AG08396 (cell line): ENCODE measurements around the gene SS18L1.

Experiments used
- DNase-seq: peaks from one replicate; pipeline ENCODE4 v3.0.0; 2012; ENCODE audit warnings: low spot score, mixed read lengths

SS18L1 gene

GRCh38 chr20:62195736-62196135, 52.2 kb downstream of the SS18L1 start:
- DNase-seq: no peak

DNA sequence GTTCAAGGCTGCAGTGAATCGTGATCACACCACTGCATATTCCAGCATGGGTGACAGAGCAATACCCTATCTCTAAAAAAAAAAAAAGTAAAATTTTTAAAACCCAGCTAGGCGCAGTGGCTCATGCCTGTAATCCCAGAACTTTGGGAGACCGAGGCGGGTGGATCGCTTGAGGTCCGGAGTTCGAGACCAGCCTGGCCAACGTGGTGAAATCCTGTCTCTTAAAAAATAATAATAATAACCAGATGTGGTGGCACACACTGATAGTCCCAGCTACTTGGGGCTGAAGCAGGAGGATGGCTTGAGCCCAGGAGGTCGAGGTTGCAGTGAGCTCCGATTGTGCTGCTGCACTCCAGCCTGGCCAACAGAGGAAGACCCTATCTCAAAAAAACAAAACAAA, 52.7 kb downstream of the SS18L1 start:
- no peak for DNase-seq

- DNase-seq: no peak
These were observed 53.7 kb downstream of the SS18L1 start for GRCh38 chr20:62197311-62197710.

DNA sequence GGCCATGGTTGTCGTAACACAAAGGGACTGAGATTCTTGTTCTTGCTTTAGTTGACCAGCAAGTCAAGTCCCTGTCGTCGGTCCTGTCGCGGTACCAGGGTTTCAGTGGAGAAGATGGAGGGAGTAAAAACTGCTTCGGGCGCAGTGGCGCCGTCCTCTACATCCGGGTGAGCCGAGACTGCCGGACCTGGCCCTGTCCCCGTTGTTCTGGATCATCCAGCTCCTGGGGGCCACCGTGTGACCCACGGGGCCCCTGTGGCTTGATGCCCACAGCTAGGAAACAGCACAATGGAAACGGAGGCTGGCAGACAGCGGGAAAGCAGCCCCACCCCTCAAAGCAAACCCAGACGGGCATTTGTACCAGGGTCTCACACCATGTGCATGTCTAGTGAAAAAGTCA, 54.2 kb downstream of the SS18L1 start:
- no peak for DNase-seq

DNA sequence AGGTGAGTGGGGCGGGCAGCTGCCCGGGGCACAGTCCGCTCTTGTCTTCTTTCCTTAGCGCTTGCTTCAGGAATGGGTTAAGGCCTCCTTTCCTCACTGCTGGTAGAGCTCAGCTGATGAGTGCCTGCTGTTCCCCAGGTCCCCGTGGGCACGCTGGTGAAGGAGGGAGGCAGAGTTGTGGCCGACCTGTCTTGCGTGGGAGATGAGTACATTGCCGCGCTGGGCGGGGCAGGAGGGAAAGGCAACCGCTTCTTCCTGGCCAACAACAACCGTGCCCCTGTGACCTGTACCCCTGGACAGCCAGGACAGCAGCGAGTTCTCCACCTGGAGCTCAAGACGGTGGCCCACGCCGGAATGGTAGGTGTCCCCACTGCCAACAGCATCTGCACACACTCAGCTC, 54.9 kb downstream of the SS18L1 start:
- no peak for DNase-seq

DNA sequence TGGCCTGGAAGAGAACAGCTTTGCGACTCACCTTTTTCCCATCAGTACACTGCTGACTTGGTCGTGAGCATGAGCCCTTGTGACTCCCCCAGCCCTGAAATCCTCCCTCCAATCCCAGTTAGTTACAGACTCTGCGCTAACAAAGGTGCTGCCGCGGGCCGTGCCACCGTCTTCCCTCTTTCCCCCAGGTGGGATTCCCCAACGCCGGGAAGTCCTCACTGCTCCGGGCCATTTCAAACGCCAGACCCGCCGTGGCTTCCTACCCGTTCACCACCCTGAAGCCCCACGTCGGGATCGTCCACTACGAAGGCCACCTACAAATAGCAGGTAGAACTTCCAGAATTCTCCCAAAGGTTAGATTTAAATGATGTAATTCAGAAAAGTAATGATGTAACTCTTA, 55.4 kb downstream of the SS18L1 start:
- DNase-seq: no peak

DNA sequence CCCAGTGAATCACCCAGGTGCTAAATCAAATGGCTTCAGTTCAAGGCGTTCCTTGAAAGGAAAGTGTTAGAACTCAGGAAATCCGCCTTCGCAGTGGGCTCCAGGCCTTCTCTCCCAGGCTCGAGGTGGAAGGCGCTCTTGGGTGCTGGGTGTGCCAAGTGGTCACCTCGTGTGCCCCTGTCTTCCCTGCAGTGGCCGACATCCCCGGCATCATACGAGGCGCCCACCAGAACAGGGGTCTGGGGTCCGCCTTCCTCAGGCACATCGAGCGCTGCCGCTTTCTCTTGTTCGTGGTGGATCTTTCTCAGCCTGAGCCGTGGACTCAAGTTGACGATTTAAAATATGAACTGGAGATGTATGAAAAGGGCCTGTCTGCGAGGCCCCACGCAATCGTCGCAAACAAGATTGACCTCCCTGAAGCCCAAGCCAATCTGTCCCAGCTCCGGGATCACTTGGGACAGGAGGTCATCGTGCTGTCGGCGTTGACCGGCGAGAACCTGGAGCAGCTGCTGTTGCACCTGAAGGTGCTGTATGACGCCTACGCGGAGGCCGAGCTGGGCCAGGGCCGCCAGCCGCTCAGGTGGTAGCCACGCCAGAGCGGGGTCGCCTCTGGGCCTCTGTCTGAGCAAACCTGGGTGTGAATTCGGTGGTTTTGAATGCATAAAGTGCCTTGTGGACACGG, 57.1 kb downstream of the SS18L1 start:
- DNase-seq: no peak

GRCh38 chr20:62201173-62202082, 57.9 kb downstream of the SS18L1 start:
- no peak for DNase-seq

GRCh38 chr20:62202083-62202395, 58.5 kb downstream of the SS18L1 start:
- DNase-seq: no peak

DNA sequence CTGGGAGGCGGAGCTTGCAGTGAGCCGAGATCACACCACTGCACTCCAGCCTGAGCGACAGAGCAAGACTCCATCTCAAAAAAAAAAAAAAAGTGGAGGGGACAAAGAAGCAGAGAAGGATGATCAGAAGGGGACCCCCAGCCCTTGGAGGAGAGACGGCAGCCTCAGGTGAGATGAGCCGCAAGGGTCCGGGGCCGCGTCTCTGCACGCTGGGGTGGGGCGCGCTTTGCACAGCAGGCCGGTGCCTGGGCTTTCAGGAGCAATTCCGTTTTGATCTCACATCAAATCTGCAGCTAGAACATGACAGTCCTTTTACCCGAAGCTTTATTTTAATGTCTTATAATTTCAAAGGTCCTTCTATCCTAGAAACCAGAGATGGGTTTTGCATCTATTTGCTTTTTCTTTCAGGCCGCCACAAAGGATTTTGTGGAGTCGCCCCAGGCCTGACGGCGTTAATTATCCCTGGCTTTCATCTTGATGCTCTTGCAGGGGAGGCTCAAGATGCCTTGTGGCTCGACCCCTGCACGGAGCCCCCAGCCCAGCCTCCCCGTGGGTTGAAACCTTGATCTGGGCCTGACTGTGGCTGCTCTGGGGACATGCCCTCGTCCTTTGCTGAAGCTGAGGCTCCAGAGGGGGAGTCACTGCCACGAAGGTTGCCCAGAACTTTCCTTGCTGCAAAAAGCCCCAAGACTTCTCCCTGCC, 59.3 kb downstream of the SS18L1 start:
- DNase-seq: no peak

GRCh38 chr20:62203378-62204030, 59.9 kb downstream of the SS18L1 start:
- no peak for DNase-seq

GRCh38 chr20:62205618-62206387, 62.2 kb downstream of the SS18L1 start:
- no peak for DNase-seq

DNA sequence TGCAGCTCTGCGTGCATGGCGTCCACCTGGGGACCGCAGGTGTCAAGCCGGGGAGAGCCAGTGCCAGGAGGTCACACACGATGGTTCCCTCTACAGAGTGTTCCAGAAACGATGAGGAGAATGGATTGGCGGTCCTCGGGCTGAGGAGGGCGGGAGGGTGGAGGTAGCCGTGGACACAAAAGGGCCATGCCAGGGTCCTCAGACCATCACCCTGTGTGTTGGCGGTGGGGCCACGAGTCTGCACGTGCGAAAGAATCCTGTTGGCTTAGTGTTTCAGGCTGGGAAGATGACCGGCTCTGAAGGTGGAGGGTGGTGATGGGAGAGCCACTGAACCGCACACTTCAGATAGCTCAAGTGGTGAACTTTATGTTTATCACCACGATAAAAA, 62.8 kb downstream of the SS18L1 start:
- DNase-seq: no peak

- no peak for DNase-seq
These were observed 64.7 kb downstream of the SS18L1 start for GRCh38 chr20:62208061-62208794.

- DNase-seq: peak; percentile 47
These were observed 65.5 kb downstream of the SS18L1 start for GRCh38 chr20:62208795-62209755.

DNA sequence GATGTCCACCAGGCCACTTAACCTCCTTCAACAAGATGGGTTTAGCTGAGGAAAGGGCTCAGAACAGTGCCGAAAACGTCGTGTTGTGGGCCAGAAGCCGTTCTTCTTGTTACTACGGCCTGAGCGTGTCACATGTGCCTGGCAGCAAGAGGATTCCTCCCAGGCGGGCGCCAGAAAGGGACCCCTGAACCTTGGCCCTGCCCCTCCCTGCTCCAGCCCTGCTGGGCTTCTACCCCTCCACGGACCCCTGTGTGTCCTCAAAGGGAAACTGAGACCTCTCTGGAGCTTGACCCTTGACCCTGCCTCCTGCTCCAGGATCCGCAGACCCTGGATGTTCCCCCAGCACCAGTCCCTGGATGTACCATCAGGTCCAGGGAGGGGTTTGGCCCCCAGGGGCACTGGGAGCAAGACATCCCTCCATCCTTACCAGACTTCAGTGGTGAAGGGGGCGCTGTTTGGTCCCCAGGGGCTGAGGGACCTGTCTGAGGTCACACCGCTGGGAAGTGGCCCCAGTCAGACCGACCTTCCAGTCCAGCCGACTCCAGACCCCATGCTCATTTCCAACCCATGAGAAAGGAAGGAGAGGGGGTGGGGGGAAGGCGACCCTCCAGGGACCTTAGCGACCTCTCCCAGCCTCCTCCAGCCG, 66.4 kb downstream of the SS18L1 start:
- no peak for DNase-seq

DNA sequence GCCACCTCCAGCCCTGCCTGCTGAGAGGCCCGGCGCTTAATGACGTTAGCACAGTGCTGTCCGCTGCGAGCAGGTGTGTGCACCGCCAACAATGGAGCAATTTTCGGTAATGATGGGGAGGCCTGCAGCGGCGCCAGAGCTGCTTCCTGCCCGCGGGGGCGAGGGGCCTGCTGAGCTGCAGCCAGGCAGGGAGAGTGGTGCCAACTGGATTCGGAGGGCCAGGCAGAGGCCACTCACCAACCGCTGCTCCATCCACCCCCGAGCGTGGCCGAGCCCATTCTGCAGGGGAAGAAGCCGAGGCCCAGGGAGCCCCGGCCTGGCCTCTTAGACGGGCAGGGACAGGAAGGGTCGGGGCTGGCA, 66.9 kb downstream of the SS18L1 start:
- DNase-seq: no peak

DNA sequence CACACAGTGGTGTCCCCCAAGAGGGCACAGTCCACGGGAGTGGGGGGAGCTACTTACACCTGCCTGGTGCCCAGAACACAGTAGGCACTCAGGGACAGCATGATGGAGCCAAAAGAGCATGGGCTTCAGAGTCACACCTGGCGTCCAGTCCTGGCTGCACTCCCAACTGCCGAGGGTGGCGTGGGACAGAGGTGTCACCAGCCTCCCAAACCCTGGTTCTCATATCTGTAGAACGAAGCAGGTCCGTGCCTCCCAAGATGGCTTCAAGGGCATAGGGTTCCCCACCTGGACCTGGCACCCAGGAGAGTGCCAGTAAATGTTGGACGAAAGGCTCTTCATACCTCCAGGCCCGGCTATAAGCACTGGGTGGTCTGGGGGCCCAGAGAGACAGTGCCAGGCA, 67.6 kb downstream of the SS18L1 start:
- DNase-seq: no peak

- no peak for DNase-seq
These were observed 68.3 kb downstream of the SS18L1 start for GRCh38 chr20:62211769-62212288.
